WTC11 (cell line): ENCODE data around the gene CCL16. TPM values are rescaled to one million over a fixed set of nuclear protein-coding genes. Genes with fewer than 3 reads are reported as not detected.

Experiments used
- ATAC-seq: fragments of 200-7000 bp; cut with Tn5 transposase; 2 replicates; pipeline ENCODE4 v1.10.0; 2021; ENCODE audit warnings: mild to moderate bottlenecking, moderate library complexity
- CTCF ChIA-PET: fragments of 300-600 bp; sonication (Branson Sonifier 250); formaldehyde crosslinking; loops from one replicate; lab custom pipeline; 2021; ENCODE audit warnings: antibody characterized with exemption; lab: Charles Lee
- POLR2A ChIA-PET: fragments of 350-600 bp; sonication (Branson Sonifier 250); formaldehyde crosslinking; loops from one replicate; lab custom pipeline; 2021; ENCODE audit warnings: antibody characterized with exemption; lab: Charles Lee
- DNase-seq: peaks from one replicate; pipeline ENCODE4 v3.0.0; 2021; ENCODE audit warnings: low spot score
- H3K27ac Mint-ChIP-seq: 2 replicates; pipeline ENCODE4 v1.8.0; 2021; ENCODE audit warnings: mixed read lengths
- H3K27me3 Mint-ChIP-seq: 2 replicates; pipeline ENCODE4 v1.8.0; 2021; ENCODE audit warnings: low read depth, mild to moderate bottlenecking, moderate library complexity, mixed read lengths
- H3K36me3 Mint-ChIP-seq: 2 replicates; pipeline ENCODE4 v1.8.0; 2021; ENCODE audit warnings: mixed read lengths
- H3K4me1 Mint-ChIP-seq: 2 replicates; pipeline ENCODE4 v1.8.0; 2022; ENCODE audit warnings: mixed read lengths
- H3K4me3 Mint-ChIP-seq: 2 replicates; pipeline ENCODE4 v1.8.0; 2021; ENCODE audit warnings: mild to moderate bottlenecking, moderate library complexity, mixed read lengths
- H3K9me3 Mint-ChIP-seq: 2 replicates; pipeline ENCODE4 v1.8.0; 2021; ENCODE audit warnings: mixed read lengths
- ATF2 ChIP-seq: sonication (generic); formaldehyde crosslinking; IDR thresholded peaks from 2 replicates; pipeline ENCODE4 v1.8.1; 2022; ENCODE audit warnings: low read depth, missing genetic modification reagents, borderline replicate concordance
- ELF4 ChIP-seq: sonication (generic); formaldehyde crosslinking; IDR thresholded peaks from 2 replicates; pipeline ENCODE4 v1.8.1; 2022; ENCODE audit warnings: low read depth, mild to moderate bottlenecking, moderate library complexity, missing genetic modification reagents
- FOXP1 ChIP-seq: sonication (generic); formaldehyde crosslinking; IDR thresholded peaks from 2 replicates; pipeline ENCODE4 v1.8.0; 2022; ENCODE audit warnings: missing genetic modification reagents, mild to moderate bottlenecking, moderate library complexity, borderline replicate concordance
- GABPB1 ChIP-seq: sonication (generic); formaldehyde crosslinking; IDR thresholded peaks from 2 replicates; pipeline ENCODE4 v1.8.1; 2023; ENCODE audit warnings: mild to moderate bottlenecking, missing genetic modification reagents
- GRHL2 ChIP-seq: fragments of 250-450 bp; sonication (Bioruptor Pico); IDR thresholded peaks from 2 replicates; pipeline ENCODE4 v1.8.0; 2022; ENCODE audit warnings: mild to moderate bottlenecking, moderate library complexity; ENCODE audit not compliant: insufficient replicate concordance, severe bottlenecking
- GTF2I ChIP-seq: fragments of 250-450 bp; sonication (Bioruptor Pico); conservative IDR thresholded peaks from 2 replicates; pipeline ENCODE4 v1.4.0; 2021; ENCODE audit warnings: mild to moderate bottlenecking
- IRF1 ChIP-seq: sonication (generic); formaldehyde crosslinking; IDR thresholded peaks from 2 replicates; pipeline ENCODE4 v1.8.0; 2023; ENCODE audit warnings: missing genetic modification reagents
- NFE2L1 ChIP-seq: sonication (generic); formaldehyde crosslinking; IDR thresholded peaks from 2 replicates; pipeline ENCODE4 v1.8.1; 2023; ENCODE audit warnings: missing genetic modification reagents
- NR3C1 ChIP-seq: sonication (generic); formaldehyde crosslinking; conservative IDR thresholded peaks from 2 replicates; pipeline ENCODE4 v1.8.1; 2023; ENCODE audit warnings: low read depth, mild to moderate bottlenecking, missing genetic modification reagents
- PRRX2 ChIP-seq: fragments of 250-450 bp; sonication (Bioruptor Pico); IDR thresholded peaks from 2 replicates; pipeline ENCODE4 v1.8.0; 2021; ENCODE audit warnings: mild to moderate bottlenecking
- RELA ChIP-seq: sonication (generic); formaldehyde crosslinking; IDR thresholded peaks from 2 replicates; pipeline ENCODE4 v1.8.1; 2022; ENCODE audit warnings: missing genetic modification reagents, mild to moderate bottlenecking, borderline replicate concordance
- SMAD3 ChIP-seq: sonication (generic); formaldehyde crosslinking; IDR thresholded peaks from 2 replicates; pipeline ENCODE4 v1.8.0; 2022; ENCODE audit warnings: missing genetic modification reagents, mild to moderate bottlenecking, borderline replicate concordance
- TCF7 ChIP-seq: sonication (generic); formaldehyde crosslinking; IDR thresholded peaks from 2 replicates; pipeline ENCODE4 v1.8.0; 2022; ENCODE audit warnings: mild to moderate bottlenecking, low read depth, missing genetic modification reagents, moderate library complexity
- USF1 ChIP-seq: sonication (generic); formaldehyde crosslinking; IDR thresholded peaks from 2 replicates; pipeline ENCODE4 v1.8.0; 2022; ENCODE audit warnings: mild to moderate bottlenecking, missing genetic modification reagents
- USF2 ChIP-seq: sonication (generic); formaldehyde crosslinking; IDR thresholded peaks from 2 replicates; pipeline ENCODE4 v1.8.1; 2023; ENCODE audit warnings: mild to moderate bottlenecking, missing genetic modification reagents, moderate library complexity
- ZBTB21 ChIP-seq: sonication (generic); formaldehyde crosslinking; IDR thresholded peaks from 2 replicates; pipeline ENCODE4 v1.8.1; 2023; ENCODE audit warnings: mild to moderate bottlenecking, missing genetic modification reagents, borderline replicate concordance
- ZBTB43 ChIP-seq: sonication (generic); formaldehyde crosslinking; IDR thresholded peaks from 2 replicates; pipeline ENCODE4 v1.8.1; 2023; ENCODE audit warnings: mild to moderate bottlenecking, missing genetic modification reagents
- ZMAT4 ChIP-seq: fragments of 250-450 bp; sonication (Bioruptor Pico); IDR thresholded peaks from 2 replicates; pipeline ENCODE4 v1.9.0; 2021; ENCODE audit warnings: mild to moderate bottlenecking
- ZNF425 ChIP-seq: fragments of 250-450 bp; sonication (Bioruptor Pico); conservative IDR thresholded peaks from 2 replicates; pipeline ENCODE4 v1.9.0; 2021; ENCODE audit warnings: mild to moderate bottlenecking
- total RNA-seq: library from RNA; stranded (reverse); gene quantifications from 3 replicates; pipeline ENCODE4 v1.2.3, GENCODE V29; 2021

The CCL16 gene
- total RNA-seq, 1 experiment from 2014 or later: not detected

GRCh38 chr17:36001110-36001771, 19.9 kb upstream of the CCL16 start, which contains the start of gene CCL15 (continued):
- TF ChIP-seq USF2 (CRISPR knock-in tag) (no peak), RELA (no peak), ZMAT4 (CRISPR knock-in tag) (no peak), GTF2I (CRISPR knock-in tag) (no peak)

- H3K27ac Mint-ChIP-seq: no peak overlapping the region
These were observed 19.4 kb upstream of the CCL16 start for GRCh38 chr17:36000732-36001109.

GRCh38 chr17:35998756-35999155, 17.5 kb upstream of the CCL16 start:
- ChIA-PET CTCF (no interaction called here), POLR2A (no interaction called here)
- no peak for DNase-seq

More at GRCh38 chr17:36000732-36001109, 19.4 kb upstream of the CCL16 start:
- DNase-seq: no peak
- Mint-ChIP-seq H3K4me3 (no peak overlapping the region), H3K36me3 (no peaks in the 10 kb centered on the region), H3K4me1 (peaks cover 8% of the 10 kb centered on the region), H3K27me3 (peaks cover 3% of the 10 kb centered on the region; the same call in 1 of the 2 replicates), H3K9me3 (no peaks in the 10 kb centered on the region)
- ChIA-PET POLR2A (no interaction called here), CTCF (interaction anchor here (1.1 to 1.2 kb wide), 2 partner anchors 25 to 72 kb away, joined by 4 to 6 read pairs; no protein-coding TSS in a partner anchor)
- no peak for ATAC-seq
- TF ChIP-seq ATF2 (CRISPR knock-in tag) (no peak), NR3C1 (CRISPR knock-in tag) (no peak)

GRCh38 chr17:35998018-35998545, 16.8 kb upstream of the CCL16 start:
- POLR2A ChIA-PET: interaction anchor here (0.5 kb wide), 1 partner anchor 124 kb away, joined by 3 read pairs; no protein-coding TSS in a partner anchor
- H3K4me3 Mint-ChIP-seq: no peak overlapping the region
- DNase-seq (no peak), ATAC-seq (no peak)
- peaks cover 8% of the 10 kb centered on the region for H3K4me1 Mint-ChIP-seq
- peaks cover 3% of the 10 kb centered on the region; the same call in 1 of the 2 replicates for H3K27me3 Mint-ChIP-seq
- H3K9me3 Mint-ChIP-seq: peaks cover 6% of the 10 kb centered on the region; the same call in 1 of the 2 replicates
- H3K36me3 Mint-ChIP-seq: no peaks in the 10 kb centered on the region
- no peak overlapping the region; the same call in 1 of the 2 replicates for H3K27ac Mint-ChIP-seq
- CTCF ChIA-PET: interaction anchor here (1.1 to 1.2 kb wide), 2 partner anchors 29 to 74 kb away, joined by 3 read pairs; no protein-coding TSS in a partner anchor
- TF ChIP-seq ELF4 (CRISPR knock-in tag) (no peak), NFE2L1 (CRISPR knock-in tag) (no peak), IRF1 (CRISPR knock-in tag) (no peak), ZBTB43 (CRISPR knock-in tag) (no peak), GABPB1 (no peak), ZBTB21 (CRISPR knock-in tag) (no peak), PRRX2 (CRISPR knock-in tag) (no peak), SMAD3 (CRISPR knock-in tag) (no peak), GRHL2 (CRISPR knock-in tag) (no peak), TCF7 (no peak), USF1 (CRISPR knock-in tag) (no peak)

More at GRCh38 chr17:35998756-35999155, 17.5 kb upstream of the CCL16 start:
- TF ChIP-seq ZNF425: no peak
- TF ChIP-seq FOXP1 (CRISPR knock-in tag): no peak
- Mint-ChIP-seq H3K27ac (no peak overlapping the region), H3K4me1 (peaks cover 8% of the 10 kb centered on the region), H3K36me3 (no peaks in the 10 kb centered on the region), H3K9me3 (peaks cover 6% of the 10 kb centered on the region; the same call in 1 of the 2 replicates), H3K4me3 (no peak overlapping the region), H3K27me3 (peaks cover 3% of the 10 kb centered on the region; the same call in 1 of the 2 replicates)
- no peak for ATAC-seq
